ENCODE data around the gene TRABD2B.

TRABD2B gene

DNA sequence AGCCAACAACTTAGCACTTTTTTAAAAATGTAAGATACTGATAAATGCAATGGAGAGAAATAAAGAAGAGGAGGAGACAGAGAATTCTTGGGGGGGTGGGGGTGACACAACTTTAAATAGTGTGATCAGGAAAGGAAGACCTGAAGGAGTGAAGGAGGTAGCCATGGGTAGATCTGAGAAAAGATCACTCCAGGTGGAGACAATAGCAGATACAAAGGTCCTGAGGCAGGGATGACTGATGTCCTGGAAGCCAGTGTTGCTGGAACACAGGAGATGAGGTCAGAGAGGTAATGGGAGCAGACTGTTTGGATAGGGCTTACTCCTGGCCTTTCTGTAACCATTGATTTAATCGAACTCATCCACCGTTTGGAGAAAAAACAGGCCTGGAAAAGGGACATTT lies 24.6 kb upstream of the TRABD2B start:
- no peak for DNase-seq

DNA sequence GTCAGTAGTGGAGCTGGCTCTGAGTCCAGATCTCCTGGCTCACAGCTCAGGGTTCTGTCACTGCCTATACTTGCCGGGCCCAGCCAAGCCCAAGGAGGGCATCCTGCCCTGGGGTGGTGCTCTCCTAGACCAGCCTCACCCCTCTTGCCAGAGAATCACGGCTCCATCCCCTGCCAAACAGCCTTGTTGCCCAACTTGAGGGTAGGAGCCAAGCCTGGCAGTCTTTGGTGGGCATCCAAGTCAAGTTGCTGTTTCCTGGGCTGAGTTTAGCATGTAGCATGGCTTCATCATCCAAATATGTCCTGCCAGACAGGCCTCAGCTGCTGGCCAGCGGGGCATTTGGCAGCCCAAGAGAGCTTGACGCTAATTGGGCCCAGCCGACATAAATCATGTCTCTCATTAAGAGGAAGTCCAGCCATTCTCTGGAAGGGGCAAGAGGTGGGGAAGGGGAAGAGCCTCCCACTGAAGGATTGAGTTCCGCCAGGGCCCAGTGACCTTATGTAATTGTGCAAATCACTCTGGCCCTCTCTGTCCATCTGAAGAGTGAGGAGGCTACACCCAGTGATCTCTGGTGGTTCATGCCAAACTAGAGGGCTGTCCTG lies 22.6 kb upstream of the TRABD2B start:
- no peak for DNase-seq

DNA sequence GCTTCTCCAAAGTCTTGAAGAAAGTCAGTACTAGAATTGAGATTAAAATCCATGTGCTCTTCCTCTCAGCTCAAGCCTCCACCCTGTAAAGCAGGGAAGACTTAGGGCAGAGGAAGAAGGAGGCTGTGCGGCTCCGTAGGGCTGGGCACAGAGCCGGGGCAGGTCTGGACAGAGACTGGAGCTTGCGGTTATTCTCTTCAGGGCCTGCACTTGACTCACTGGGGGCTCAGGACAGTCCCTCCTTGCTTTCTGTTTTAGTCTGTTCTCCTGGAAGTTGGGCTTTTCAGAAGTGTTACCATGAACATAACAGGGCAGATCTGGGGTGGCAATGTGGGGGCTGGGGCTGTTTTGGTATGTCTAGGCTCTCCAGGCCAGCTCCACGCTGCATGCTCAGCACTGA lies 21.6 kb upstream of the TRABD2B start:
- no peak for DNase-seq

DNA sequence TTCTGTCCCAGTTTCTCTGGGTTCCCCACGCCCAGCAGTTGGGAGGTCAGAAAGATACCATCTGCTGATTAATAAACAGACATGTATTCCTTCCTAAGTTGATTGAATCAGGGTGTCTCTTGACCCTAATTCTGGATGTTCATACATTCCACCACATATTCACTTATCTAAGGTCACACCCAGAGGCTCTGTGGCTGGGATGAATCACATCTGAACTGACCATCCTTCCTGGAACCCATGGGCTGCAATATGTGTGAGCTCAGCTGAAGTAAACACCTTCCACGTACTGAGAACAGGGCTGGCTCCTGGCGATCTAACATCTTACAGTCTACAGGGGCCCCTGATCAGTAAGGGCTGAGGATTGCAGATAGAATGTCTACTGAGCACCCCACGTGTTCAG lies 20.5 kb upstream of the TRABD2B start:
- no peak for DNase-seq

DNA sequence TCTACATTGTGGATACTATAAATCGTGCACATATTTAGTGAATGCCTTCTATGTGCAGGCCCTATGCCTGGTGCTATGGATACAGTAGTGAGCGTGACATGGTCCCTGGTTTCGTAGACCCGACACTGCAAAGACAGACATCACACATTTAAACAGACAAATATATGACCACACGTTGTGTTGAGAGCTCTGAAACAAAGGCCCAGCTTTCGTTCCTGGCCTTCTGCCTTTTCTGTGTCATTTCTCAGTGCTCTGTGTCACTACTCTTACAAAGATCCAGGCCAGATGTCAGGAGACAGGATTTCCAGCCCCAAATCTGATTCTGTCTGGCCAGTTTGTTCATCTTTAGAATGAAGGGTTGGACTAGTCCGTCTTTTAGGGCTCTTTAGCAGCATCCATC lies 19.3 kb upstream of the TRABD2B start:
- DNase-seq = no peak

DNA sequence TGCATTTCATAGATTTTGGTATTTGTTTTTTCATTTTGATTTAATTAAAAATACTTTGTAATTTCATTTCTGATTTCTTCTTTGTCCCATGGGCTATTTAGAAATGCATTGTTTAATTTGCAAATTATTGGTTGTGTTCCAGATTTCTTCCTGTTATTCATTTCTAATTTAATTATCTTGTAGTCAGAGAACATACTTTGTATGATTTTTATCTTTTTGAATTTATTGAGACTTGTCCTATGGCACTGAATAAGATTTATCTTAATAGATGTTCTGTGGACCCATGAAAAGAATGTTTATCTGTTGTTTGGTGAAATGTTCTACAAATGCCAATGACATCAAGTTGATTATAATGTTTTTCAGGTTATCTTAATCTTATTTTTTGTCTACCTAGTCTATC lies 16.1 kb upstream of the TRABD2B start:
- DNase-seq = no peak

DNA sequence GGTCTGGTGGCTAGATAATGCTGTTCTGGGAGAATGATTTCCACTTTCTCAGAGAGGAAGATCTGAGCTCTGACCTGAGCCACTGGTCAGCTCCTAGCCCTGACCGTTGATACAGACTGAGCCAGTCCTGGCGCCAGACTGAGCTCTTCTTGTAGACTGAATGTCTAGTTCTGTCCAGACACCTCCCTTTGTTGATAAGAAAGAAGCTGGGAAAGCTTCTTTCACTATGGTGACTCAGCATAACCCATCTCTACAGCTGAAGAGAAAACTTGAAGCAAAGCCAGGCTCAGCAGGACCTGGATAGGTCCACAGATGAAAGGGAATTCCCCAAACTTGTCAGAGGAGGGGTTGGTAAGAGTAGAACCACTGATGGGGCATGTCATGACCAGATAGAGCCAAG lies 9.9 kb upstream of the TRABD2B start:
- no peak for DNase-seq

DNA sequence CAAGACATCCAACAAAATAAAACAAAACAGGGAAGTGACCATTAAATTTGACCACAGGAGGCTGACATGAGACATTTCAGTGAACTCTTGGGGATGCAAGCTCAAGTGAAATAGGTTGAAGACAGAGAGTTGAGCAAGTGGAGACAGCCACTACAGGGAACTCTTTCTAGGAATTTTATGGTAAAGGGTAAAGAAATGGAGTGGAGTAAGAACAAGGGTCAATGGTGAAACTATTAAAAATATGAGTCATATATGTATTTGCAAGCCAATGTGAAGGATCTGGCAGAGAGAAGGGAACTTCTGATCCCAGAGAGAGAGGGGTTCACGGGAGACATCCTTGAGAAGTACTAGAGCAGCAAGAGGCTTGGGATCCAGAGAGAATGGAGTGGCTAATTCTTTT lies 9.1 kb upstream of the TRABD2B start:
- DNase-seq = no peak

DNA sequence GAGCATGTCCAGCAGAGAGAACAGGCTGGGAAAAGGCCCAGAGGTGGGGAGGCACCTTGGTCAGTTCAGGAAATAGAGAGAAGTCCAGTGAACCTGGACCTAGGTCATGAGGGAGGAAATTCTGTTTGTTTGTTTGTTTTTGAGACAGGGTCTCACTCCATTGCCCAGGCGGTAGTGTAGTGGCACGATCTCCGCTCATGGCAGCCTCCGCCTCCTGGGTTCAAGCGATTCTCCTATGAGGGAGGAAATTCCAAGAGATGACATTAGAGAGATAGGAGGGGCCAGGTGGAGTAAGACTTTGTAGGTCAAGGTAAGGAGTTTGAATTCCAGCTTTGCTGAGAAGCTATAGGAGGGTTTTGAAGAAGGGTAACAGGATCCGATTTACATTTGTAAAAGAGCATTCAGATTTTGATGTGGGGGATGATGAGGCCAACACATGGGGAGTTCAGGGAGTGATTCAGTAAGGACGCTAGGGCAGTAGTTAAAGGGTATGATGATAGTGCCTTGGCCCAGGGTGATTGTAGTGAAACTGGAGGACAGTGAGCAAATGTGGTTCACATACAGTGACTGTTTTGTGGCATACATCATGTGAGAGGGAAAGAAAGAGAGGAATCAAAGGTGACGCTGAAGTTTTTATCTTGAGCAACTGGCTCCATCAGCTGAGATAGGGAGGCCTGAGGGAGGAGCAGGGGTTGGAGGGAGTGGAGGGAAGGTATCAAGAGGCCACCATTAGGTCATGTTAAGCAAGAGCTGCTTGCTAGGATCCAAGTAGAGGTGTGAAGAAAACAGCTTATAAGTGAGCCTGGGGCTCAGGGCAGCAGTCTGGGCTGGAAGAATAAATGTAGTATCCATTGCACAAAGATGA lies 8.3 kb upstream of the TRABD2B start:
- no peak for DNase-seq

DNA sequence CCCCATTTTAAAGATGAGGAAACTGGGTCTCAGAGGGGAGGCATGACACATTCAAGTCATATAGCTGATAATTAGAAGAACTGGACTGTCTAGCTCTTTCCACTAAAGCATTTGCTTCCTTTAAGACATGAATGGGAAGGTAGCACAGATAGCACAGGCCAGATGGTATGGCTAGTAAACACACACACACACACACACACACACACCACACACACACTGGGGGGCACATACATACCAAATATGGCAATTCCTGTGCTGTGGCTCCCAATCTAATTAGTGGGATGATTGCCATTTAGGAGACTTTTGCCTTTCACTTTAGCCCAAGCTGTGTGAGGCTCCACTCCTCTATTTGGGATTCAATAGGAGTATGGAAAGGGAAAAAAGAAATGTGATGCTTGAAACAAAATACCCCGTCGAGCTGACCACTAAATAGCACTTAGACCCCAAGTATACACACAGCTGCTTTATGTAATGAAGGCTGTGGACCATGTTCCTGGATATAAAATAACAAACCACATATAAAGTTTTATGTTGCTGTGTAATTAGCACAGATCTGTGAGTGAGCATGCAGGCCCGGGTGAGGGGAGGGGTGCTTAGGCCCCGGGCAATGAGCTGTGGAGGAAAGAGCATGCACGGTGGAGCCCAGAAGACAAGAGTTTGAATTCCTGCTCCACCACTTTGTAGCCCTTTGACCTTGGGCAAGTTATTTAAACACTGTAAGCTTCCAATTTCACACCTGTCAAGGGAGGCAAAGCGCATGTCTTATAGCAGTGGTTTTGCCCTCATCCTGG lies 6.8 kb upstream of the TRABD2B start:
- DNase-seq = peak; percentile 60

DNA sequence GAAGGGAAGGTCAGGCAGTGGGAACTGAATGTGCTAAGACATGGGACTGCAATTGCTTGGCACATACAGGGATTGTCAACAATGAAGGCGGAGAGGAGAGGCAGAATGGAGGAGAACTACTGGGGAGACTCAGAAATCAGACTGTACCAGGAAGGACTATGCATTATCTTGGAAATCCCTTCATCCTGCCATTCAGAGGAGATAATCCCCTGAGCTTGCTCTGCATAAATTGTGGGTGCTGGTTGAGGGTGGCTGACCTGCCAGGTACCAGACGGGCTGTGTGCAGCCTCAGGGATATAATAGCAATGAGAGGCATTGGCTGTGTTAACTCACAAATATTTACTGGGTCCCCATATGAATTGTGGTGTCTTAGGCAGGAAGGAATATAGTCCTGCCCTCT lies 5.0 kb upstream of the TRABD2B start:
- no peak for DNase-seq

DNA sequence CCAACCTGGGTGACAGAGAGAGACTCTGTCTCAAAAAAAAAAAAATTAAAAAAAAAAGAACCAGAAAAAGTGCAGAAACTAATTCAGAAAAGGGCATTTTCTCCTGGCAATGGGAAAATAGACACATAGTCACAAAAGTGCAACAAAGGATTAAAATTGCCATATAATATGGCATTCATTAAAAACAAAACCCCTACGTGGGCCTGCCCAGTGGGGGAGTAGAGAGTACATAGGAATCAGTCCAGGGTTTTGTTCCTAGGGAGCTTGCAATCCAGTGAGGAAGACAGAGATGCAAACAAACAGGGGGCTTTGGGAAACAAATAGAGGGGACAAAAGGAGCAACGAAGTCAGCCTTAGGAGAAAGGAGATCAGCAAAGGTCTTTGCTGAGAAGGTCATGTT lies 4.5 kb upstream of the TRABD2B start:
- no peak for DNase-seq

DNA sequence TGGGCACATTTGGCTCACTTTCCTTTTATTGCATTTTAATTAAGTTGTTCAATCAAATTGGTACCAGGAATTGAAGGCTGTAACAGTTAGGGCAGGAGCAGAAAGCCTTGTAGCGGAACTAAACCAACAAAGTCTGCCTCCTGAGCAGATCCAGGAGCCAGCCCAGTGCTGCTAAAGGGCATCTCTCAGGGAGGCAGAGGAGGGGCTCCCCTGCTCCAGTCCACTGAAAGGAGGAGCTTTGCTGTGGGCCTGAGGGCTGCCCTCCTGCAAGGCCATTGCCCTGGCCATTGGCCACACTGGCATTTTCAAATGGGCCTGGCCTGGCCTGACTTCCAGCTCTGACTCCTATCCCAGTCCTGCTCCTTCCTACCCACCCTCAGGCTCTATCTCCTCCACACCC lies 3.7 kb upstream of the TRABD2B start:
- no peak for DNase-seq

DNA sequence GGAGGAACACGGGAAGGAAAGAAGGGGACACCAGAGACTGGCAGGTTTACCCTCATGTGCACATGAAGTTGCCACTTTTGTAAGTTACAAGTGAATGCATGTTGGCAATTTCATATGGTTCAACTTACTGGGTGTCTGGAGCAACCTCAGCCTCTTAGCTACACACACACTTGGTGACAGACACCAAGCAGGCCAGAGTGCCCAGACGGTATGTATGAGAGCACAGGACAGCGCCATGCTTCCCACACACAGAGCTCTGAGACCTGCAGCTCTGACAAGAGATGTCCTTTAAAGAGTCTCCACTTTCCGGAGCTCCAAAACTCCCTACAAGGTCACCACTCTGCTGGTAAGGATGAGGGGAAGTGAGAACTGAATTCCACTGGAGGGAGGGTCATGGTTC lies 1.9 kb upstream of the TRABD2B start:
- DNase-seq = no peak

DNA sequence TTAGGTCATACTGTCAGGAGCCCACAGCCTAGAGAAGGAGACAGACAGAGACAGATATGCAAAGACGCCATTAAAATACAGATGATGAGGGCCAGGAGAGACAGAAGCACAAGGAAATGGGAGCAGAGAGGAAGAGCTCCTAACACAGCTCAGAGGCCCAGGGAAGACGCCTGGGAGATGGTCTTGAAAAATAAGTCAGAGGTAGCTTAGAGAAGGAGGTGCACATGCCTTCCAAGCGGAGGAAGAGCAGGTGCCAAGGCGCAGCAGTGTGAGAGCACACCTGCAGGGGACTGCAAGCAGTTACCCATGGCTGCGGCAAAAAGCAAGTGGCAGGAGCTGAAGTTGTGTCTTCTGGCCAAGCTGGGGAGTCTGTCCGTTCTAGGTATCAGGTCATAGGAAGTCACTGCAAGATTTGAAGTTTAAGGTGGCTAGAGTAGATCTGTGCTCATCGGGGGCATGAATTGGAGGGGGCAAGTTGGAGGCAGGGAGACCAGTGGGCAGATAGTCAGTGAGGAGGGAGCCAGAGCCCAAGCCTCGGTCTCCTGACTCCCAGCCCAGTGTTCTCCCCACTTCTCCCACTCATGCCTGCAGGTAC lies 1.3 kb upstream of the TRABD2B start:
- DNase-seq = no peak

DNA sequence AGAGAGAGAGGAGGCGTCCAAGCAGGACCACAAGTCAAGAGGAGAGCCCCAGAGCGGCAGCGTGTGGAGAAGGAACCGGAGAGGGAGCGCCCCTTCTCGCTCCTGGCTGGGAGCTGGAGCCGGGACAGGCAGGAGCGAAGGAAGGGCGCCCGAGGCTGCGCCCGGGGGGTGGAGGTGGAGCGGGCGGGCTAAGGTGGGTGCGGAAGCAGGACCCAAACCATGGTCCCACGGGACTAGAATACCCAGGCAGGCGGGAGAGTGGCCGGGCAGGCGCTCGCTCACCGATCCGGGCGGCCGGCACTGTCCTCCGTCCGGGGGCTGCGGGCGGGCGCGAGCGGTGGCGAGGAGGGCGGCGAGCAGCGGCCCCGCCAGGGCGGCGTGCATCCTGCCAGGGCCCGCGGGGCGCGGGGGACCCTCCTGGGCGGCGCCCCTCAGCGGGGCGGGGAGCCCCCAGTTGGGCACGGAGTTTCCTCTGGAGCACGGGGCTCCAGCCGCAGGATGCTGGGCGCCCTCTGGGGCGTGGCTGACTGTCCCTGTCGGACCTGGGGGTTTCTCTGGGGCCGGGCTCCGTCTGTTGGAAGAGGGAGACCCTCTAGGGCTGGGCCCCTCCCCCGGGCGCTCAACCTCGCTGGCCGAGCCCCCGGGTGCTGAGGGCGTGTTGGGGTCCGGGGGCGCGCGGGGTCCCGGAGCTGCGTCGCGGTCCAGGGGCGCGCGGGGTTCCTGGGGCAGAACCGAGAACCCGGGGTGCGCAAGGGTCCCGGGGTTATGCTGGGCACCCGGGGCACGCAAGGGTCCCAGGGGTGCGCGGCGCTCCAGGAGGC lies 569 bp downstream of the TRABD2B start:
- no peak for DNase-seq

DNA sequence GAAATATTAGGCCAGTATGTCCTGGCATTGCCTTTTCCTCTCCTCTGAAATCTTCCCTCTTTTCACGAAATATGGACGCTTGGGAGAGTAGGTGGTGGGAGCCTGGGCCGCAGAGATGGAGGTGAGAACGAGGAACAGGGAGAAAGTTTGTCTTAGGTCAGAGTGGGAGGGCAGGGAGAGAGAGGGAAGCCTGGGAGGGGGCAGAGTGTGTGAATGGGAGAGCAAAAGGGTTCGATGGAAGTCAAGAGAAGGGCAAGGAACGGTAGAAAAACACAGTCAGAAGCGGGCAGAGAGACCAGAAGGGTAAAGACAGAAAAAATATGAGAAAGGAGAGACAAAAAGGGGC lies 1.2 kb downstream of the TRABD2B start:
- DNase-seq = no peak

DNA sequence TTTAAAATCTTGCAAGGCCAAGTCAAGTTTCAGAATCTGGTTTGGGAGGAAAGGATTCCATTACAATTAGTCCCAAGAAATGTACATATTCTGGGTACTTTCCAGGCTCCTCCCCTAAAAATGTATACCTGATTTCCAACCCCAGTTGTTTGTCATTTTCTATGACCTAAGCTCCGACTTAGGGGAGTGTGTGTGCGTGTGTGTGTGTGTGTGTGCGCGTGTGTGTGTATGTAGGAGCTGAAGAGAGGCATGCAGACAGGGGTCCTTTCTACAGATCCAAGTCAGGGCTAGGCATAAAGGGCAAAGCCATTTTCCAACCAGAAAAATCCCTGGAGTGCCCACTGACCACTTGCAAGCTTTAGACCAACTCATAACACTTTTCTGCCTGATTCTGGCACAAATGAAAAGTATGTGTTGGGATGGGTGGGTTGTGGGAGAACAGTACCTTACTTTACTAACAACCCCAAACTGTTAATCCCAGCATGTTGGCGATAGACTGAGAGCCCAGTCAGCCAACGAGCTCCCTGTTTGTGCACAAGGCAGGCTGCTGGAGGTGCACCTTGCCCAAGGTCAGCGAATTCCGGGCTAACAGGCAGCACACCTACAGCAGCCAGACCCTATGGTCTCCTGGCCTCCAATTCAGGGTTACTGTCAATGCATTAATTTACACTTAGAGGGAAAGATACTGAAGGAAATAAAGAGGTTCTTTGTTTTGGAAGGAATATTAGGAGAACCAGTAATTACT lies 1.7 kb downstream of the TRABD2B start:
- DNase-seq = no peak

DNA sequence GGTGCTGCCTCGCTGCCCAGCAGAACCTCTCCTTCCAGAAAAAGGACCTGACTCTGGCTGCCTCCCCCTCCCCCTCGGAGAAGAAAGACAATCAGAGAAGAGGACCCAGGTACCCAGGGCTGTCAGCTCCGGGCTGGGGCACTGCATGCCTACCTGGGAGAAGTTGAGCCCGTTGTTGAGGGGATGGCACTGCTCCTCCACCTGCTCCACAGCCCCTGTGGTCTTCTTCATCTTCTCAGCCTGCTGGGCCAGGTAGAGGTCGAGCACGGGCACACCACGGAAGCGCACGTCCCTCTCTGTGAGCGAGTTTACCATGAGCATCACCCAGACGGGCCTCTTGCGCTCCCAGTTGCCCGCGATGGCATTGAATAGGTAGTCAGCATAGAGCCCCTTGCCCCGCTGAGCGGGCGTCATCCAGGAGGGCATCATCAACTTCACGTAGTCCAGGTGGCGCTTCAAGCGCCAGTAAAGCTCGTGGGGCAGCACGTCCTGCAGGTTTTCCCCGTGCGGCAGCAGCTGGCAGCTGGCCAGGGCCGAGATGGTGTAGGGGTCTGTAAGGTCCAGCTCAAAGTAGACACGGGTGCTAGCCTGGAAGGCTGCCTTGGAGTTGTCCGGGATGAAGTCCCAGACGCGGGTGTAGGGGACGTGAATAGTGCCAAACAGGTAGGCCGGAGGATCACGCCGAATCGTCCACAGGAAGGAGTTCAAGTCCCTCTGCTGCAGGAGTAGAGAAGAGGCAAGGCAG lies 3.1 kb downstream of the TRABD2B start:
- DNase-seq = no peak

DNA sequence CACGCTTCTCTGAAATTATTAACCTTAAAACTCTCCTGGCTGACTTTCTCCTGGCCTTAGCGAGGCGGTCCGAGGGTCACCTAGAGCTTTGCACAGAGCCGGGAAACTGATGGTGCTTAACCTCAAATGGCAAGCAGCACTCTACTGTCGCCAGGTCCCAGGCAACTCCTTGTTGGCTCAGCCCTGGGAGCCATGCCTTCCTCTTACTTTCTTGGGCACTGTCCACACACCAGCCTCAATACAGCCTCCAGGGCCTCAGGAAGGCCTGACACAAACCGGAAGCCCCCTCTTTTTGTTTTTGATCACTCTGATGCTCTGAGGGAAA lies 3.8 kb downstream of the TRABD2B start:
- no peak for DNase-seq

DNA sequence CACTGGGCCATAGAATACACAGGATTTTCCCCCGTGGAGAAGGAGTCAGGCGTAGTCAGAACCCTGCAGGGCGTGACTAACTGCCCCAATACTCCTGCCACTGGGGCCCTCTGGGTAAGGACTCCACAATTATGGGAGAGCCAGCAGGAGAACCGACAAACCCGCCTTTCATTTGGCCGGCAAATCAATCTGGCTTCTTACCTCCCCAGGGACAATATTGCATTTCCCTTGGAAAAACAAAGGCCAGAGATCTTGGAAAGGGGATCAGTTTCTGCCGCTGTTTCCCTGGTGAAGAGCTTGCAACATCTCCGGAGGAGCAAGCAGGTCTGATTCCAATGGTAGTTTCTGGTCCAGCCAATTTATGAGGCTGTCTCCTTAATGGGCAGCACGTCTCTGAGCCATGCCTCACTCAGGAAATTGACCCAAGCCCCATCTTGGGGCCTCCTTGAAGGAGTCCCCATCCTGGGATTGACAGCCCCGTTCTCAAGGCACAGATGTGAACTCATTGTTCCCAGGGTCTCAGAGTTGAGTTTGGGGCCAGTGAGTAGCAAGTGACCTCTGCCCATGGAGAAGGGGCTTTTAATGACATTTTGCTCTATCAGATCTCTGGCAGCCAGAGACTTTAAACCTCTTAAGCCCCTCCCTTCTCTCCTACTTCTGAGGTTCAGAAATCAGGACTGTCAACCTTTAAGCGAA lies 4.3 kb downstream of the TRABD2B start:
- no peak for DNase-seq
